Stimulated activated CD4-positive, alpha-beta T cell treated with anti-CD3 and anti-CD28 coated beads, Interleukin-4, amount 100 ng/mL, for 1 hour (primary cell): ENCODE measurements around the gene ARRDC5.
"Not testable (repeated sequence)": the region's sequence is repeated elsewhere in the genome, so short reads cannot be mapped to it uniquely, and the experiment has no call there.

Experiments
- DNase-seq: peaks from one replicate; pipeline ENCODE4 v3.0.0-alpha.2; 2020

The ARRDC5 gene

GRCh38 chr19:4909897-4910593 lies 7.3 kb upstream of the ARRDC5 start:
- peak; percentile 96 for DNase-seq

- DNase-seq: peak; percentile 60
These were observed 6.6 kb upstream of the ARRDC5 start, which contains the start of gene UHRF1 for GRCh38 chr19:4909156-4909896. Gene UHRF1 (plus strand): TSS chr19:4909501. CDS start chr19:4910886, 1,385 bp downstream.

- no peak for DNase-seq
These were observed 6.1 kb upstream of the ARRDC5 start for GRCh38 chr19:4908781-4909155.

- DNase-seq: no peak
These were observed 5.7 kb upstream of the ARRDC5 start for GRCh38 chr19:4908360-4908759.

GRCh38 chr19:4906963-4907362 lies 4.3 kb upstream of the ARRDC5 start:
- DNase-seq: no peak

GRCh38 chr19:4904481-4904880 lies 1.8 kb upstream of the ARRDC5 start:
- no peak for DNase-seq

- DNase-seq: not testable (repeated sequence)
These were observed 1.8 kb downstream of the ARRDC5 start for GRCh38 chr19:4900879-4901278.

- DNase-seq: no peak
These were observed 5.5 kb downstream of the ARRDC5 start for GRCh38 chr19:4897146-4897545.

GRCh38 chr19:4896372-4896771 lies 6.3 kb downstream of the ARRDC5 start:
- DNase-seq: no peak

GRCh38 chr19:4892962-4893361 lies 9.7 kb downstream of the ARRDC5 start:
- DNase-seq: not testable (repeated sequence)

- DNase-seq: no peak
These were observed 11.6 kb downstream of the ARRDC5 start for GRCh38 chr19:4891066-4891465.

- no peak for DNase-seq
These were observed 13.5 kb downstream of the ARRDC5 start for GRCh38 chr19:4889034-4889815.

- DNase-seq: not testable (repeated sequence)
These were observed 14.9 kb downstream of the ARRDC5 start for GRCh38 chr19:4887803-4888202.

- not testable (repeated sequence) for DNase-seq
These were observed 17.7 kb downstream of the ARRDC5 start for GRCh38 chr19:4884993-4885392.

GRCh38 chr19:4882874-4883273 lies 19.8 kb downstream of the ARRDC5 start:
- DNase-seq: not testable (repeated sequence)

GRCh38 chr19:4879041-4879440 lies 23.7 kb downstream of the ARRDC5 start:
- no peak for DNase-seq

- no peak for DNase-seq
These were observed 24.2 kb downstream of the ARRDC5 start for GRCh38 chr19:4878491-4878968.

- no peak for DNase-seq
These were observed 24.8 kb downstream of the ARRDC5 start for GRCh38 chr19:4877753-4878490.

GRCh38 chr19:4873930-4874329 lies 28.8 kb downstream of the ARRDC5 start:
- no peak for DNase-seq

- DNase-seq: no peak
These were observed 31.0 kb downstream of the ARRDC5 start for GRCh38 chr19:4871711-4872110.

- DNase-seq: no peak
These were observed 32.5 kb downstream of the ARRDC5 start for GRCh38 chr19:4870025-4870700.

- DNase-seq: no peak
These were observed 34.3 kb downstream of the ARRDC5 start for GRCh38 chr19:4868286-4868834.
